GM12878 (cell line): ENCODE data around the gene LSM12. TPM values are rescaled to one million over a fixed set of nuclear protein-coding genes. Genes with fewer than 3 reads are reported as not detected.

Experiments used
- ATAC-seq: fragments of 200-7000 bp; cut with Tn5 transposase; 3 replicates; pipeline ENCODE4 v1.9.1; 2020; ENCODE audit warnings: mild to moderate bottlenecking, moderate library complexity
- BruUV-seq: library from RNA; stranded (reverse); fragments of 400-500 nt; replicated peaks from 2 replicates; lab custom pipeline; 2021; lab: Mats Ljungman, UMichigan
- CTCF ChIA-PET: fragments of 300-600 bp; sonication (Branson Sonifier 250); formaldehyde crosslinking; extraction: SDS; loops from one replicate; lab custom pipeline; 2021; ENCODE audit warnings: inconsistent platforms; lab: Yijun Ruan, JAX
- POLR2A ChIA-PET: fragments of 350-600 bp; formaldehyde crosslinking; extraction: SDS; loops from one replicate; lab custom pipeline; 2021; ENCODE audit warnings: inconsistent platforms; lab: Charles Lee
- RAD21 ChIA-PET: fragments of 300-600 bp; sonication (Branson Sonifier 250); formaldehyde crosslinking; loops from one replicate; lab custom pipeline; 2023; ENCODE audit warnings: antibody characterized with exemption; ENCODE audit not compliant: unreplicated experiment; lab: Charles Lee
- SMC1A ChIA-PET: fragments of 300-600 bp; sonication (Branson Sonifier 250); formaldehyde crosslinking; loops from one replicate; lab custom pipeline; 2023; ENCODE audit not compliant: unreplicated experiment, uncharacterized antibody; lab: Charles Lee
- DNase-seq: peaks from one replicate; pipeline ENCODE4 v3.0.0-alpha.2; 2011; ENCODE audit warnings: low read depth, low spot score
- FAIRE-seq: peaks from 3 replicates; lab custom pipeline; 2011; peaks lifted over from hg19 to GRCh38; lab: Jason Lieb, UNC
- H2AFZ ChIP-seq: 2 replicates; pipeline ENCODE4 v1.6.0; 2011; ENCODE audit warnings: low read depth, low read length, control low read depth; ENCODE audit not compliant: control insufficient read depth
- H3K27ac ChIP-seq: 2 replicates; pipeline ENCODE4 v1.5.1; 2011; ENCODE audit warnings: control low read depth; ENCODE audit not compliant: control insufficient read depth, insufficient read depth
- H3K27me3 ChIP-seq, 2 experiments: replicated peaks in 1 of 2; 2 replicates each; pipeline versions ENCODE4 v1.6.0 to v1.6.1; 2011; ENCODE audit warnings: low read length in 1 of 2; ENCODE audit not compliant: control insufficient read depth in 2 of 2, insufficient read depth in 2 of 2
- H3K36me3 ChIP-seq, 2 experiments: 2 replicates each; pipeline ENCODE4 v1.5.1; 2011; ENCODE audit warnings: low read length in 1 of 2; ENCODE audit not compliant: control insufficient read depth in 2 of 2, insufficient read depth in 2 of 2
- H3K4me1 ChIP-seq: 2 replicates; pipeline ENCODE4 v1.6.1; 2011; ENCODE audit warnings: mild to moderate bottlenecking, low read length, moderate library complexity, mixed read lengths; ENCODE audit not compliant: control insufficient read depth, insufficient read depth
- H3K4me2 ChIP-seq: 2 replicates; pipeline ENCODE4 v1.6.0; 2011; ENCODE audit warnings: control low read depth; ENCODE audit not compliant: control insufficient read depth, insufficient read depth
- H3K4me3 ChIP-seq: fragments of 200-600 bp; sonication (generic); 2 replicates; pipeline ENCODE4 v1.5.1; 2016
- H3K79me2 ChIP-seq: 2 replicates; pipeline ENCODE4 v1.6.0; 2011; ENCODE audit warnings: low read length; ENCODE audit not compliant: control insufficient read depth, insufficient read depth
- H3K9ac ChIP-seq: 2 replicates; pipeline ENCODE4 v1.8.0; 2011; ENCODE audit warnings: low read length, control low read depth, mixed read lengths; ENCODE audit not compliant: control insufficient read depth, insufficient read depth
- H3K9me3 ChIP-seq: replicated peaks from 3 replicates; pipeline ENCODE4 v1.5.1; 2011; ENCODE audit warnings: mild to moderate bottlenecking, low read length; ENCODE audit not compliant: control insufficient read depth, insufficient read depth
- H4K20me1 ChIP-seq: 2 replicates; pipeline ENCODE4 v1.6.0; 2011; ENCODE audit not compliant: control insufficient read depth, insufficient read depth
- CHD4 ChIP-seq: fragments of 200-600 bp; sonication (generic); IDR thresholded peaks from 2 replicates; pipeline ENCODE4 v1.6.1; 2016; ENCODE audit warnings: mild to moderate bottlenecking
- JUNB ChIP-seq: IDR thresholded peaks from 2 replicates; pipeline ENCODE4 v1.6.1; 2016; ENCODE audit warnings: antibody characterized with exemption, mild to moderate bottlenecking
- JUND ChIP-seq: IDR thresholded peaks from 2 replicates; pipeline ENCODE4 v1.6.1; 2012; ENCODE audit warnings: low read depth, mild to moderate bottlenecking, low read length, improper control_type of control experiment, moderate library complexity
- NBN ChIP-seq: fragments of 450-650 bp; IDR thresholded peaks from 2 replicates; pipeline ENCODE4 v1.6.1; 2016
- NFXL1 ChIP-seq: fragments of 450-650 bp; IDR thresholded peaks from 2 replicates; pipeline ENCODE4 v1.6.1; 2017; ENCODE audit warnings: antibody characterized with exemption, mild to moderate bottlenecking, borderline replicate concordance
- NR2F1 ChIP-seq: fragments of 450-650 bp; conservative IDR thresholded peaks from 2 replicates; pipeline ENCODE4 v1.6.1; 2017; ENCODE audit warnings: mild to moderate bottlenecking
- POLR2AphosphoS2 ChIP-seq: IDR thresholded peaks from 2 replicates; pipeline ENCODE4 v1.6.1; 2011; ENCODE audit warnings: low read depth, mild to moderate bottlenecking, low read length, improper control_type of control experiment, moderate library complexity
- RBBP5 ChIP-seq: fragments of 200-600 bp; sonication (generic); conservative IDR thresholded peaks from 2 replicates; pipeline ENCODE4 v1.6.1; 2016
- SREBF1 ChIP-seq: IDR thresholded peaks from 2 replicates; pipeline ENCODE4 v1.6.1; 2012; ENCODE audit warnings: mild to moderate bottlenecking, low read length
- SUZ12 ChIP-seq: fragments of 200-600 bp; sonication (generic); IDR thresholded peaks from one replicate; pipeline ENCODE4 v1.6.1; 2018; ENCODE audit warnings: antibody characterized with exemption, mild to moderate bottlenecking; ENCODE audit not compliant: unreplicated experiment
- ZNF622 ChIP-seq: fragments of 450-650 bp; IDR thresholded peaks from 2 replicates; pipeline ENCODE4 v1.6.1; 2017; ENCODE audit warnings: mild to moderate bottlenecking, inconsistent platforms
- WGBS: methylation state at CpG from one replicate; pipeline ENCODE4 v1.1.6; 2016; ENCODE audit warnings: low lambda C conversion rate; ENCODE audit not compliant: insufficient replicate concordance, insufficient coverage; ENCODE audit errors: missing lambda C conversion rate; 5-methylcytosine and 5-hydroxymethylcytosine counted together
- in situ Hi-C: fragments of 300-500 bp; cut with MboI; formaldehyde crosslinking; loops from 9 replicates; pipeline ENCODE4 v1.14.3; 2018; ENCODE audit warnings: mixed read lengths
- intact Hi-C: fragments of 100-400 bp; cut with micrococcal nuclease; formaldehyde crosslinking; loops from one replicate; pipeline ENCODE4 v1.14.2; 2022; ENCODE audit not compliant: unreplicated experiment
- polyA plus RNA-seq, 11 experiments: library from polyadenylated mRNA; depleted of rRNA in 4 of 11; unstranded in 6 of 11; stranded (reverse) in 5 of 11; fragments of >200 nt; fragmentation: Nextera tagmentation in 4 of 11; fragmentation: Illumina TruSeq in 1 of 11; extraction: Ambion mirVana in 4 of 11; extraction: Trizol in 1 of 11; gene quantifications; 1 replicate in 1 of 11; 2 replicates in 10 of 11; pipeline versions ENCODE4 v1.2.1 to v1.2.3, GENCODE V29; 2011 to 2016; ENCODE audit warnings: inconsistent platforms in 2 of 11, missing spikeins in 2 of 11, low read depth in 1 of 11
- total RNA-seq, 4 experiments: library from RNA; depleted of rRNA in 3 of 4; stranded (reverse); fragments of >200 nt in 3 of 4; fragmentation: Illumina TruSeq in 1 of 4; extraction: Trizol in 1 of 4; gene quantifications; 2 replicates each; pipeline versions ENCODE4 v1.2.1 to v1.2.3, GENCODE V29; 2013 to 2021
- TF ChIP-seq, protein P1 (sequence below): fragments of 450-650 bp; IDR thresholded peaks from 2 replicates; pipeline ENCODE4 v1.6.1; 2017; ENCODE audit warnings: mild to moderate bottlenecking, moderate library complexity
- TF ChIP-seq, protein P2 (sequence below): IDR thresholded peaks from 2 replicates; pipeline ENCODE4 v1.6.1; 2012; ENCODE audit warnings: low read depth, low read length, improper control_type of control experiment
- TF ChIP-seq, protein P3 (sequence below): IDR thresholded peaks from 2 replicates; pipeline ENCODE4 v1.6.1; 2011; ENCODE audit warnings: low read depth, low read length, improper control_type of control experiment, borderline replicate concordance

The LSM12 gene
- total and polyA plus RNA-seq, 10 of the 15 experiments (the other 5 are each of a cell fraction or from before 2014, with no cell fraction given), result 51.1 to 206 (median 70.8) TPM

- 61% methylated on average over 9 of the region's 9 CpGs for WGBS
Measured at GRCh38 chr17:43988301-43988700, 78.2 kb downstream of the LSM12 start.

DNA sequence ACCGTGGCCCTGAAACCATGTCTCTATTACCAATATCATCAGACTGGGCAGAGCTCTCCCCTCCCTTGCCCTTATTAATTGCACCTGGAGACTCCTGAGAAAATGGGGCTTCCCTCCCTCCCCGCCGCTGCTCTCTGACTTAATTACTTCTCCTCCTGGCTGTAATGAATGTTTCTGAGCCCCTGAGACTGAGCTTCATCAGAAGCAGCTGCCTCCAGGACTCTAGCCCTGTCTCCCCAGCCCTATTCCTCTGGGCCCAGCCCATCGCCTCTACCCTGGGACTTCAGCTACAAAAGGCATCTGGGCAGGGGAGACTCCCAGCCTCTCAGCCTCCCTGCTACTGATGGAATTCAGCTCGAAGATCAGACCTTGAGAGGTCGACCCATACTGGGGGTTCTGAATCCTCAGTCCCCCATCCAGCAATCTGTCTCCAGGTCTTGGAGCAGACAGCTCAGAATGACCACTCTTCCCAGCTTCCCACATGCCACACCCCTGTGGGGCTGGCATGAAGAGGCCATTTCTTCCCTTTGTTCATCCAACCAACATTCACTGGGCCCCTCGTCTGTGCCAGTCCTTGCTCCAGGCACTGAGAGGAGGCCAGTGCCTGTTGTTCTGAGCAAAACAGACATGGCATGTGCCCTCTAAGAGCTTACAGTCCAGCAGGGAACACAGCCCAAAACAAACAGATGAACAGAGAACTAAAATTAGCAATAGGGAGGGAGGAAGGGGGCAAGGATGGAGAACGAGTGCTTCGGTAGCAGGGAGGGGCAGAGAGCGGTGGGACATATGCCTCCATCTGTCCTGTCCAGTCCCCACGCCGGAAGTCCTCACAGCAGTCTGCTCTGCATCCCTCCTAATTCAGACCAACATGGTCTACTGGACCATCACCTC, 79.1 kb downstream of the LSM12 start:
- RAD21 ChIA-PET, result no interaction called here
- Histone ChIP-seq H3K4me1 (no peaks in the 10 kb centered on the region), H3K36me3 (no peaks in the 10 kb centered on the region), H3K4me2 (no peak overlapping the region), H3K4me3 (no peak overlapping the region), H3K27ac (no peak overlapping the region), H3K9ac (no peak overlapping the region), H3K9me3 (no peaks in the 10 kb centered on the region), H4K20me1 (no peaks in the 10 kb centered on the region), H2AFZ (no peak overlapping the region), H3K27me3 (peaks cover 2 to 18% of the 10 kb centered on the region in 2 experiments; a peak in 3 of 4 replicates), H3K79me2 (no peaks in the 10 kb centered on the region)
- WGBS, result 8% methylated on average over 12 of the region's 12 CpGs
- POLR2A ChIA-PET, result no interaction called here
- in situ Hi-C loops, result no loop called here
- intact Hi-C loops, result no loop called here
- BruUV-seq, result no TSS peak
- DNase-seq (no peak), ATAC-seq (no peak), FAIRE-seq (no peak)
- CTCF ChIA-PET, result interaction anchor here (0.7 to 1.4 kb wide), 2 partner anchors 44 to 107 kb away, joined by 3 to 7 read pairs; no protein-coding TSS in a partner anchor
- SMC1A ChIA-PET, result no interaction called here
- TF ChIP-seq, protein P1, sequence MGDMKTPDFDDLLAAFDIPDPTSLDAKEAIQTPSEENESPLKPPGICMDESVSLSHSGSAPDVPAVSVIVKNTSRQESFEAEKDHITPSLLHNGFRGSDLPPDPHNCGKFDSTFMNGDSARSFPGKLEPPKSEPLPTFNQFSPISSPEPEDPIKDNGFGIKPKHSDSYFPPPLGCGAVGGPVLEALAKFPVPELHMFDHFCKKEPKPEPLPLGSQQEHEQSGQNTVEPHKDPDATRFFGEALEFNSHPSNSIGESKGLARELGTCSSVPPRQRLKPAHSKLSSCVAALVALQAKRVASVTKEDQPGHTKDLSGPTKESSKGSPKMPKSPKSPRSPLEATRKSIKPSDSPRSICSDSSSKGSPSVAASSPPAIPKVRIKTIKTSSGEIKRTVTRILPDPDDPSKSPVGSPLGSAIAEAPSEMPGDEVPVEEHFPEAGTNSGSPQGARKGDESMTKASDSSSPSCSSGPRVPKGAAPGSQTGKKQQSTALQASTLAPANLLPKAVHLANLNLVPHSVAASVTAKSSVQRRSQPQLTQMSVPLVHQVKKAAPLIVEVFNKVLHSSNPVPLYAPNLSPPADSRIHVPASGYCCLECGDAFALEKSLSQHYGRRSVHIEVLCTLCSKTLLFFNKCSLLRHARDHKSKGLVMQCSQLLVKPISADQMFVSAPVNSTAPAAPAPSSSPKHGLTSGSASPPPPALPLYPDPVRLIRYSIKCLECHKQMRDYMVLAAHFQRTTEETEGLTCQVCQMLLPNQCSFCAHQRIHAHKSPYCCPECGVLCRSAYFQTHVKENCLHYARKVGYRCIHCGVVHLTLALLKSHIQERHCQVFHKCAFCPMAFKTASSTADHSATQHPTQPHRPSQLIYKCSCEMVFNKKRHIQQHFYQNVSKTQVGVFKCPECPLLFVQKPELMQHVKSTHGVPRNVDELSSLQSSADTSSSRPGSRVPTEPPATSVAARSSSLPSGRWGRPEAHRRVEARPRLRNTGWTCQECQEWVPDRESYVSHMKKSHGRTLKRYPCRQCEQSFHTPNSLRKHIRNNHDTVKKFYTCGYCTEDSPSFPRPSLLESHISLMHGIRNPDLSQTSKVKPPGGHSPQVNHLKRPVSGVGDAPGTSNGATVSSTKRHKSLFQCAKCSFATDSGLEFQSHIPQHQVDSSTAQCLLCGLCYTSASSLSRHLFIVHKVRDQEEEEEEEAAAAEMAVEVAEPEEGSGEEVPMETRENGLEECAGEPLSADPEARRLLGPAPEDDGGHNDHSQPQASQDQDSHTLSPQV, result no peak
- TF ChIP-seq NFXL1, result no peak
- TF ChIP-seq, protein P2, sequence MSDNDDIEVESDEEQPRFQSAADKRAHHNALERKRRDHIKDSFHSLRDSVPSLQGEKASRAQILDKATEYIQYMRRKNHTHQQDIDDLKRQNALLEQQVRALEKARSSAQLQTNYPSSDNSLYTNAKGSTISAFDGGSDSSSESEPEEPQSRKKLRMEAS, result no peak
- TF ChIP-seq, protein P3, sequence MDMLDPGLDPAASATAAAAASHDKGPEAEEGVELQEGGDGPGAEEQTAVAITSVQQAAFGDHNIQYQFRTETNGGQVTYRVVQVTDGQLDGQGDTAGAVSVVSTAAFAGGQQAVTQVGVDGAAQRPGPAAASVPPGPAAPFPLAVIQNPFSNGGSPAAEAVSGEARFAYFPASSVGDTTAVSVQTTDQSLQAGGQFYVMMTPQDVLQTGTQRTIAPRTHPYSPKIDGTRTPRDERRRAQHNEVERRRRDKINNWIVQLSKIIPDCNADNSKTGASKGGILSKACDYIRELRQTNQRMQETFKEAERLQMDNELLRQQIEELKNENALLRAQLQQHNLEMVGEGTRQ, result no peak

More at GRCh38 chr17:43988301-43988700, 78.2 kb downstream of the LSM12 start:
- Histone ChIP-seq H3K4me3 (no peak overlapping the region), H3K79me2 (no peaks in the 10 kb centered on the region), H3K9ac (no peak overlapping the region), H3K9me3 (no peaks in the 10 kb centered on the region), H3K27me3 (peaks cover 0 to 12% of the 10 kb centered on the region in 2 experiments; a peak in 3 of 4 replicates), H3K36me3 (no peaks in the 10 kb centered on the region), H3K4me1 (no peaks in the 10 kb centered on the region), H3K27ac (no peak overlapping the region), H4K20me1 (no peaks in the 10 kb centered on the region), H2AFZ (no peak overlapping the region), H3K4me2 (no peak overlapping the region)
- ATAC-seq (no peak), DNase-seq (no peak), FAIRE-seq (no peak)
- ChIA-PET RAD21 (interaction anchor here (0.7 kb wide), 1 partner anchor 79 kb away, joined by 3 read pairs; no protein-coding TSS in a partner anchor), SMC1A (no interaction called here), CTCF (no interaction called here), POLR2A (no interaction called here)
- intact Hi-C loops (no loop called here), in situ Hi-C loops (no loop called here)
- no TSS peak for BruUV-seq
- TF ChIP-seq SREBF1, result no peak
- no peak for TF ChIP-seq RBBP5
- TF ChIP-seq JUND, result no peak
- no peak for TF ChIP-seq CHD4
- no peak for TF ChIP-seq SUZ12
- TF ChIP-seq ZNF622, result no peak
- no peak for TF ChIP-seq POLR2AphosphoS2
- TF ChIP-seq NR2F1, result no peak
- no peak for TF ChIP-seq JUNB
- TF ChIP-seq NBN, result no peak
